ENCODE data around the gene CACNA2D3.

CACNA2D3 gene

DNA sequence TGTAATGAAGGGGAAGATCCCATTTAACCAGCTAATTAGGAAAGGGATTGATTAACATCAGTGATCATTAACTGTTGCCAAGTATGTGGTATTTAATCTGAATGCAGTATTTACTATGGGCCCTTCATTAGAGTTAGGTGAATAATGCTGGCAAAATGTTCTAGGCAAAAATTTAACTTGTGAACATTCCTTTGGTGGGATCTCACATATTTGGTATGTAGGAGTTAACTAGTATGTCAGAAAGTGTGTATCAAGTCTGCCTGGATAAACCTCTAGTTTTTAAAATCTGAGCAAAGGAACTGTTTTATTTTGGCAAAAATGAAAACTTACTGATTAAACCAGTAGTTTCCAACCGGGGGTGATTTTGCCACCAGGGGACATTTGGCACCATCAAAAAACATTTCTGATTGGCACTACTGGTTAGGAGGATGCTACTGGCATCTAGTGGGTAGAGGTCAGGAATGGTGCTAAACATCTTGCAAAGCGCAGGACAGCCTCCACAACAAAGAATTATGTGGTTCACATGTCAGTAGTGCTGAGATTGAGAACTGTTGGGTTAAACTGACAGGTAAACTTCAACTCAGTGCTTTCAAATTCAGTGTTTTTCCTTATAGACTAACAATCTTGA, 783.0 kb downstream of the CACNA2D3 start:
- no peak overlapping the region for H3K9ac ChIP-seq (ENCODE audit: low read length)
- no peak overlapping the region for H3K27ac ChIP-seq (ENCODE audit: low read length)
- H3K36me3 ChIP-seq (ENCODE audit: control insufficient read depth, low read depth, low read length), result no peaks in the 10 kb centered on the region
- no peaks in the 10 kb centered on the region for H3K4me1 ChIP-seq (ENCODE audit: control insufficient read depth, low read depth, low read length)
- no peaks in the 10 kb centered on the region for H3K9me3 ChIP-seq (ENCODE audit: control insufficient read depth, low read depth, low read length)
- no peaks in the 10 kb centered on the region for H3K27me3 ChIP-seq (ENCODE audit: control insufficient read depth, insufficient read depth, low read length)
- no peak overlapping the region for H3K4me3 ChIP-seq (ENCODE audit: low read length)

DNA sequence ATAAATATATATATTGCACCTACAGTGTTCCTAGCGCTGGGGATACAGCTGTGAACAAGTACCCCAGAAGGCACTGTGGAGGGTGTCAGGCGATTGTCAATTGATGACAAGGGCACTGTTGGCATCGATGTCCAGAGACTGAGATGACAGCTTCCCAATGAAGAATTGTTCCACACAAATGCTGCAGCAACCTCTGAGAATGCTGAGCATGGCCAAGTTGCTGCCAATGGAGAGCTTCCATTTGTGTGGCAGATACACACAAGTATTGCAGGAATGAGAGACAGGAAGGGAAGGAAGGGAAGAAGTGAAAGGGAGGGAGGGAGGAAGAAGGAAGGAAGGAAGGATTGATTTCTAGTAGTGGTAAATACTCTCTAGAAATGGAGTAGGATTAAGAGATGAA, 783.6 kb downstream of the CACNA2D3 start:
- no peak overlapping the region for H3K27ac ChIP-seq (ENCODE audit: low read length)

DNA sequence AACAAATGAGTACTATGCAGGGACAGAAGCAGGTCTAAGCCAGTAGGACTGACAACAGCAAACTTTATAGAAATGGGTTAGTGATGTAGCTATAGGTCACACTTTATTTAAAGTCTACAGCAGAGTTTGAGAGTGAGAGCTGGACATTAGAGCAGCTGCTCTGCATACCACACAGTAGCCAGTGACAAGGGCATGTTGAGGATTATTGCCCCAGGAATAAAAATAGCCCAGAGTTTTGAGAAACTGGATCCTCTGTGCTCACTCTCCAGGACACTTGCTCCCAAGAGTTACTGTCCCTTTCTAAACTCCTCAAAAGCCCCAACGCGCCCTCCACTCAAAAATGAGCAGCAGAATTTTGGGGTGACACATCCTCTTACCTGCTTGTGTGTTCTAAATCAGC, 784.4 kb downstream of the CACNA2D3 start:
- H3K27ac ChIP-seq (ENCODE audit: low read length), result no peak overlapping the region
- H3K27me3 ChIP-seq (ENCODE audit: control insufficient read depth, insufficient read depth, low read length), result no peaks in the 10 kb centered on the region
- H3K4me3 ChIP-seq (ENCODE audit: low read length), result no peak overlapping the region
- H3K9me3 ChIP-seq (ENCODE audit: control insufficient read depth, low read depth, low read length), result no peaks in the 10 kb centered on the region
- H3K4me1 ChIP-seq (ENCODE audit: control insufficient read depth, low read depth, low read length), result no peaks in the 10 kb centered on the region
- no peaks in the 10 kb centered on the region for H3K36me3 ChIP-seq (ENCODE audit: control insufficient read depth, low read depth, low read length)
- no peak overlapping the region for H3K9ac ChIP-seq (ENCODE audit: low read length)

More for the DNA sequence above, 783.6 kb downstream of the CACNA2D3 start:
- Histone ChIP-seq H3K4me3 (ENCODE audit: low read length) (no peak overlapping the region), H3K36me3 (ENCODE audit: control insufficient read depth, low read depth, low read length) (no peaks in the 10 kb centered on the region), H3K9ac (ENCODE audit: low read length) (no peak overlapping the region), H3K27me3 (ENCODE audit: control insufficient read depth, insufficient read depth, low read length) (no peaks in the 10 kb centered on the region), H3K9me3 (ENCODE audit: control insufficient read depth, low read depth, low read length) (no peaks in the 10 kb centered on the region), H3K4me1 (ENCODE audit: control insufficient read depth, low read depth, low read length) (no peaks in the 10 kb centered on the region)

DNA sequence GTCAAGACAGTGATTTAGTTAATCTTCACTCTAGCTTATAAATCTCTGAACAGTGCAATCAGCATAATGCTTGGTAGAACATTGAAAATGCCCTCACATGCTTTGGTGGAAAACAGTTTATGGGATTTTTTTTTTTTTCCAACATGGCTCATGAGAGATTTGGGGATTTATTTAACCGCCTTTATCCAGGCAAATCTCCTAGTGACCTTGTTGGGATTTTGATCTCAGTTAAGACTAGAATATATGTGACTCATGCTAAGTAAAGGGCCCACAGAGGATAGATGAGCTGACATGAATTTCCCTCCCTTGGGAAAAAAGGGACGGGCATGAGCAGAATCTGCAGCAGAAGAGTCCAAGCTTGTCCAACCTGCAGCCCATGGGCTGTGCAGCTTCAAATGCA, 786.8 kb downstream of the CACNA2D3 start:
- no peak overlapping the region for H3K9ac ChIP-seq (ENCODE audit: low read length)
- no peak overlapping the region for H3K27ac ChIP-seq (ENCODE audit: low read length)
- no peak overlapping the region for H3K4me3 ChIP-seq (ENCODE audit: low read length)

DNA sequence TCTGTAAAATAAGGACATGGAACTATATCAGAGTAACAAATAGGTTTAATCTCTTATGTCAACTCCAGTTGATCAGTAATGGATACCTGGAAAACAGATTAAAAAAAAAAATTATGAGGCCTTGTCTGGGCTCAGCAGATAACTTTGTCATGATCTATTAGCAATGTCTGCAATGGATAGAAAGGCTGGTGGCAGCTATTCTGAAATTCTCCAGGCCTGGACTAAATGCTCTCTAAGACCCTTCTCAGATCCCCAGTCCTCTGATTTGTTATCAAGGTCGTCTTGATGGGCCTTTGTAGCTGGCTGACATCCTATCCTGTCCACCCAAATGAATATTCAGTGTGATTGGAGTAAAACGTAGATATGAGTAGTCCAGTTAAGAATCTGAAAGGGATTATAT, 791.8 kb downstream of the CACNA2D3 start:
- no peaks in the 10 kb centered on the region for H3K9me3 ChIP-seq (ENCODE audit: control insufficient read depth, low read depth, low read length)
- no peaks in the 10 kb centered on the region for H3K36me3 ChIP-seq (ENCODE audit: control insufficient read depth, low read depth, low read length)
- H3K4me3 ChIP-seq (ENCODE audit: low read length), result no peak overlapping the region
- no peaks in the 10 kb centered on the region for H3K4me1 ChIP-seq (ENCODE audit: control insufficient read depth, low read depth, low read length)
- no peak overlapping the region for H3K27ac ChIP-seq (ENCODE audit: low read length)
- H3K27me3 ChIP-seq (ENCODE audit: control insufficient read depth, insufficient read depth, low read length), result no peaks in the 10 kb centered on the region
- no peak overlapping the region for H3K9ac ChIP-seq (ENCODE audit: low read length)

More for the DNA sequence above, 786.8 kb downstream of the CACNA2D3 start:
- Histone ChIP-seq H3K36me3 (ENCODE audit: control insufficient read depth, low read depth, low read length) (no peaks in the 10 kb centered on the region), H3K4me1 (ENCODE audit: control insufficient read depth, low read depth, low read length) (no peaks in the 10 kb centered on the region), H3K27me3 (ENCODE audit: control insufficient read depth, insufficient read depth, low read length) (no peaks in the 10 kb centered on the region), H3K9me3 (ENCODE audit: control insufficient read depth, low read depth, low read length) (no peaks in the 10 kb centered on the region)

DNA sequence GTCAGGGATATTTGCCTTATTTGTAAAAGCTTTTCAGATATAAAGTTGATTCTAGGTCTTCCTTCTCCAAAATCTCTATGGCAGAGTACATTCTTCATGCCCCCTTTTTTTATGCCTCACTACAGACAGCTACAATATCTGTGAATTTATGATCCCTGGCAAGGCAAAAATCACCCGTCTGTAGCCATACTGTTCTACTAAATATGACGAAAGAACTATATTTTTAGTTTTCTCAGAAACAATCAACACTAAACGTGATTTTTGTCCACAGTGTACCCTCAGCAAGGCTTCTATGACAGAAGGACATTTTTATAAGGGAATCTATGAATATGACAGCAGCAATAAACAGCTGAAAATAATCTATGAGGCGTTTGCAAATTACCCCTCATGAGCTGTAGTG, 792.8 kb downstream of the CACNA2D3 start:
- Histone ChIP-seq H3K4me3 (ENCODE audit: low read length) (no peak overlapping the region), H3K4me1 (ENCODE audit: control insufficient read depth, low read depth, low read length) (no peaks in the 10 kb centered on the region), H3K9me3 (ENCODE audit: control insufficient read depth, low read depth, low read length) (no peaks in the 10 kb centered on the region), H3K9ac (ENCODE audit: low read length) (no peak overlapping the region), H3K27me3 (ENCODE audit: control insufficient read depth, insufficient read depth, low read length) (no peaks in the 10 kb centered on the region), H3K27ac (ENCODE audit: low read length) (no peak overlapping the region), H3K36me3 (ENCODE audit: control insufficient read depth, low read depth, low read length) (no peaks in the 10 kb centered on the region)

DNA sequence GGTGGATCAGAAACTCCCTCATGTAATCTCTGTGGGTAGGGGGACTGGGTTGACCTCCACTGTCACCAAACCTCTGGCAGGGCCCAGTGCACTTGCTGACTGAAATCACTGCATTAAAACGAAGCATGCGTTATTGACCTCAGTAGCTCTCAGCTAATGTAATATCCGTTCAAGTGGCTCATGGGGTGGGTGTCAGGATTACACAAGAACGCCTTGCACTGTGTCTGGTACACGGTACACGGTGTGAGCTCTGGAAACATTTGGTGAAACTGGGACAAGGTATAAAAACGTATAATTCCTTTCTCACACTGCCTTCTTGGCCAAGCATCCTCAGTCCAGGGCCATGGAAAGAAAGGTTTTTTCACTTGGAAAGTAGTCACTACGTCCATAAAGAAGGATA, 793.6 kb downstream of the CACNA2D3 start:
- H3K9me3 ChIP-seq (ENCODE audit: control insufficient read depth, low read depth, low read length), result no peaks in the 10 kb centered on the region
- H3K4me1 ChIP-seq (ENCODE audit: control insufficient read depth, low read depth, low read length), result no peaks in the 10 kb centered on the region
- no peaks in the 10 kb centered on the region for H3K36me3 ChIP-seq (ENCODE audit: control insufficient read depth, low read depth, low read length)
- H3K27me3 ChIP-seq (ENCODE audit: control insufficient read depth, insufficient read depth, low read length), result no peaks in the 10 kb centered on the region
- H3K4me3 ChIP-seq (ENCODE audit: low read length), result no peak overlapping the region
- no peak overlapping the region for H3K9ac ChIP-seq (ENCODE audit: low read length)
- H3K27ac ChIP-seq (ENCODE audit: low read length), result no peak overlapping the region

DNA sequence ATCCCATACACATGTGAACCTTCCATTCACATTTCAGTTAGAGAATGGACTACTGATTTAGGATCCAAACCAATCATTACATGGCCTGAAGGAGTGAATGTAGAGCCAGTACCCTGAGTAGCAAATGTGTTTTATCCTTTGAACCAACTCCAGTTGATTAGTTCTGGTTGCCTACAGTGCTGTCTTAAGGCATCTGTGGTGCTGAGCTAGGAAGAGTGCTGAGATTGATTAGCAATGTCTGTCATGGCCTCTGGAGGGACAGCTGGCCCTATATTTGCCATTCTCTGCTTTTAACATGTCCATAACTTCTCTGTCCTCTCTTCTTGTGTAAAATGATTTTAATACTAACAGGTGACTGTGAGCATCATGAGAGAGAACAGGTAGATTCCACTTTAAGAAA, 794.4 kb downstream of the CACNA2D3 start:
- Histone ChIP-seq H3K36me3 (ENCODE audit: control insufficient read depth, low read depth, low read length) (no peaks in the 10 kb centered on the region), H3K9me3 (ENCODE audit: control insufficient read depth, low read depth, low read length) (no peaks in the 10 kb centered on the region), H3K4me3 (ENCODE audit: low read length) (no peak overlapping the region), H3K4me1 (ENCODE audit: control insufficient read depth, low read depth, low read length) (no peaks in the 10 kb centered on the region), H3K27ac (ENCODE audit: low read length) (no peak overlapping the region), H3K27me3 (ENCODE audit: control insufficient read depth, insufficient read depth, low read length) (no peaks in the 10 kb centered on the region), H3K9ac (ENCODE audit: low read length) (no peak overlapping the region)

DNA sequence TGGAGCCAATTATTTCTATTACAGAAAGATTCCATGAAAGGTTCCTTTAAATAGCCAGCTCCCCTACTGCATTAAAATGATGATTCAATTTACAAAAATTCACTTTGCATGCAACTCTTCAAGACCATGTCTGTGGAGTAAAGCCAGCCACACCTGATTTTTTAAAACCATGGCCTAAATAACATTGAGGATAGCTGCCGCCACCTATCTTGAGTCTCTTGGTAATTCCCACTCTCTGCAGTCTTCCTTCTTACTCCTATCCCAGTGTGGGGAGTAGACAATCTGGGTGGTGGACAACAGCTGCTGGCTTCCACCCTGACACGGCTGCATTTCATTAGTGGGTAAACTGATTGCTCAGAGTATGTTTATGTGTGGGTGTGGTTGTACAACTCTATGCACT, 794.8 kb downstream of the CACNA2D3 start:
- Histone ChIP-seq H3K36me3 (ENCODE audit: control insufficient read depth, low read depth, low read length) (no peaks in the 10 kb centered on the region), H3K9ac (ENCODE audit: low read length) (no peak overlapping the region), H3K27ac (ENCODE audit: low read length) (no peak overlapping the region), H3K27me3 (ENCODE audit: control insufficient read depth, insufficient read depth, low read length) (no peaks in the 10 kb centered on the region), H3K9me3 (ENCODE audit: control insufficient read depth, low read depth, low read length) (no peaks in the 10 kb centered on the region), H3K4me3 (ENCODE audit: low read length) (no peak overlapping the region), H3K4me1 (ENCODE audit: control insufficient read depth, low read depth, low read length) (no peaks in the 10 kb centered on the region)

DNA sequence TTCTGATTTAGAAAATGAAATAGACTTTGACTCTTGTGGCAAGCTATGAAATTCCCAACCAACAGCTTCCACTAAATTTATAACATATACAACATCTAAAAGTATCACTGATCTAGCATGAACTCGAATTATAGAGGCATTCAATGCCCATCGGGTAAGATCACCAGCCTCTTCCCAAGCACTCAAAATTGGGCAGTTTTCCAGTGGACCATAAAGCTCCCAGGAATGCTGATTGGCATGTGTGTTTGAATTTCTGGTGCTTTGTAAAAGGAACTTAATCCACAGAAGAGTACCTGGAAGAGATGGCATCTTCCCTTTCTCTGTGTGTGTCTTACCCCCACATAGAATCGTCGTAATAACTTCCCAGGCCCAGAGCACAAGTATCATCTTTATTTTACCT, 795.5 kb downstream of the CACNA2D3 start:
- H3K9me3 ChIP-seq (ENCODE audit: control insufficient read depth, low read depth, low read length), result no peaks in the 10 kb centered on the region
- no peak overlapping the region for H3K27ac ChIP-seq (ENCODE audit: low read length)
- no peaks in the 10 kb centered on the region for H3K4me1 ChIP-seq (ENCODE audit: control insufficient read depth, low read depth, low read length)
- H3K9ac ChIP-seq (ENCODE audit: low read length), result no peak overlapping the region
- no peaks in the 10 kb centered on the region for H3K36me3 ChIP-seq (ENCODE audit: control insufficient read depth, low read depth, low read length)
- H3K4me3 ChIP-seq (ENCODE audit: low read length), result no peak overlapping the region
- no peaks in the 10 kb centered on the region for H3K27me3 ChIP-seq (ENCODE audit: control insufficient read depth, insufficient read depth, low read length)

DNA sequence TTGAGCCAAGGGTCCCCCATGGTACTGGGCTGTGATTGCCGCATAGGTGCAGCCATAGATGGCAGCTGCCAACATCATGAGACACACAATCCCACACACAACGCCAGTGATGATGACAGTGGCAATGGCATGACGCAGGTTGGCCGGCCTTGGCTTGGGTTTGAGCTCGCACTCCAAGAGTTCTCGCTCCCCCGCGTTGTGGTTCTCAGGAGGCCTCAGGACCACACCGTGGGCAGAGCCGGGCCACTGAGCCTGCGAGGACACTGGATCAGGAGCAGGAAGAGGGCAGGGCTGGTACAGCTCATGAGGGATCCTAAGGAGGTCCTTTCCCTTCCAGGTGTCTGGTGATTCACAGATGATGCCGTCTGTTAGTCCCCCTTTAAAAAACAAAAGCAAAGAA, 796.2 kb downstream of the CACNA2D3 start:
- Histone ChIP-seq H3K27ac (ENCODE audit: low read length) (no peak overlapping the region), H3K27me3 (ENCODE audit: control insufficient read depth, insufficient read depth, low read length) (no peaks in the 10 kb centered on the region)

DNA sequence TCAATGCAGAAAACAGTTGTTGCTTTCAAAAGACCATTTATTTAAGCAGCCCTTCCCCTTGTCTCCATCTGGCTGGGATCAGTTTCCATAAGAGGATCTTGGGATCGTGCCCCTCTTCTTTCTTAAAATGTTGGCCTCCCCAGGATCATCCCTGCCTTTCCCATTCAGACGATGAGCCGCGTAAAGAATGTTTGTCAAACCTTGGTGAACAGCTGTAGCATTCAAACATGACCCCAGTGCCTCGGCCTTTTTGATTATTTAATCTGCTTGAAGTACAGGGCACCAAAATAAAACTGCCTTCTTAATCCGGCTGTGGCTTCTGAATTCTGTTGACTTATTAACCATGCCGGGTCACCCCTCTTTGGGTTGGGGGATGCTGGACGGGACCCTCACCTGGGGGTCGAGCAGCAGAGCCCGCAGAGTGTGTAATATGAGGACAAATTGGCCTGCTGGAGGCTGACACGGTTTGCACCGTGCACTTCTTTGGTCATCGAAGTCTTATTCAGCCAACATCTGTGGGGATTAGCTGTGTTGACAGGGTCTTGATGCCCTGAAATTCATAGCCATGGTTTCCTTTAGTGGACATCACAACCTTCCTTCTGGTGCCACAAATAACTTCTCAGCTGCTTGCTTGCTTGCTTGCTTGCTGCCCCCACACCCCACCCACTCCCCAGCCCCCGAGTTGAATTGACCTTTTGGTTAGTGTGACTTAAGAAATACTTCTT, 805.9 kb downstream of the CACNA2D3 start, which contains the start of gene LRTM1:
LRTM1 (minus strand) TSS at position 14 of the 725 bp plus-strand sequence. CDS start 148 bp downstream, outside the sequence.
- Histone ChIP-seq H3K9me3 (ENCODE audit: control insufficient read depth, low read depth, low read length) (no peaks in the 10 kb centered on the region), H3K27ac (ENCODE audit: low read length) (no peak within 1 kb of the TSS), H3K4me3 (ENCODE audit: low read length) (no peak within 1 kb of the TSS), H3K4me1 (ENCODE audit: control insufficient read depth, low read depth, low read length) (peaks cover 6% of the 10 kb centered on the region), H3K9ac (ENCODE audit: low read length) (no peak within 1 kb of the TSS), H3K36me3 (ENCODE audit: control insufficient read depth, low read depth, low read length) (no peaks in the 10 kb centered on the region), H3K27me3 (ENCODE audit: control insufficient read depth, insufficient read depth, low read length) (no peaks in the 10 kb centered on the region)

More for the DNA sequence above, 796.2 kb downstream of the CACNA2D3 start:
- Histone ChIP-seq H3K9me3 (ENCODE audit: control insufficient read depth, low read depth, low read length) (no peaks in the 10 kb centered on the region), H3K4me3 (ENCODE audit: low read length) (no peak overlapping the region), H3K36me3 (ENCODE audit: control insufficient read depth, low read depth, low read length) (no peaks in the 10 kb centered on the region), H3K9ac (ENCODE audit: low read length) (no peak overlapping the region), H3K4me1 (ENCODE audit: control insufficient read depth, low read depth, low read length) (no peaks in the 10 kb centered on the region)
